Panc1 (cell line): ENCODE data around the gene P2RY13.

ENCODE experiments used
- CTCF ChIP-seq: fragments of 450-650 bp; IDR thresholded peaks from 2 replicates; pipeline ENCODE4 v1.5.1; 2017; ENCODE audit warnings: mild to moderate bottlenecking
- REST ChIP-seq, 2 experiments: IDR thresholded peaks; 2 replicates each; pipeline ENCODE4 v1.6.1; 2011 to 2012; ENCODE audit warnings: low read depth in 2 of 2, control low read depth in 1 of 2, low read length in 1 of 2, mild to moderate bottlenecking in 1 of 2, moderate library complexity in 1 of 2; ENCODE audit not compliant: insufficient read depth in 1 of 2

- TF ChIP-seq REST (IDR thresholded peaks at IDR 0.05; ENCODE audit: insufficient read depth in 1 of 2, low read depth in 2 of 2, low read length in 1 of 2) (no peak), CTCF (no peak)
Measured at GRCh38 chr3:151357463-151357850, 28.1 kb upstream of the P2RY13 start.
